Esophagus mucosa (tissue), 1 donor: ENCODE results near the gene CCL17. TPM values are rescaled to one million over a fixed set of nuclear protein-coding genes. Genes with fewer than 3 reads are reported as not detected.
"Not testable (repeated sequence)": the region's sequence is repeated elsewhere in the genome, so short reads cannot be mapped to it uniquely, and the experiment has no call there.

ENCODE experiments used
- ATAC-seq: fragments of 200-7000 bp; cut with Tn5 transposase; one replicate; pipeline ENCODE4 v1.9.1; 2020
- total RNA-seq: library from RNA; stranded (reverse); gene quantifications from one replicate; pipeline ENCODE4 v1.2.4, GENCODE V29; 2023
- donor health status: DM: yes; HTN: yes; CAD: no.

CCL17 gene
- total RNA-seq, 1 donor from 2014 or later = 1.6 TPM

DNA sequence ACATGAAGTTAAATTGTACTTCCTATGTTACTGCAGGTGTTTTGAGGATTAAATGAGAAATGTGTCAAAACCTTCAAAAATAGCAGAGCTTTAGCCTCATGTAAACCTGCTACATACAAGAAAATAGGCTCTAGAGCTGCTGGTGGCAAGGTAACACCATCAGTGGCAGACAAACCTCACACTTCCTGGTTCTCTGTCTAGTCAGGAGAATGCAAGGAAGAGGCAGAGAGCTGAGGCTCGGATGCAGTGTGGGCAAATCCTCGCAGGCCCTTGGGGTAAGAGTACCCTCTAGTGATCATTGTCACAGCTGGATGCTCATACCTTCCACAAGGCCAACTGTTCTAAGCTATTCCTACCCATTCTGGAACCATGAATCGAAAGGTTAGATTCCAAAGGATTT, 28.4 kb downstream of the CCL17 start:
- peak; percentile 54 for ATAC-seq

DNA sequence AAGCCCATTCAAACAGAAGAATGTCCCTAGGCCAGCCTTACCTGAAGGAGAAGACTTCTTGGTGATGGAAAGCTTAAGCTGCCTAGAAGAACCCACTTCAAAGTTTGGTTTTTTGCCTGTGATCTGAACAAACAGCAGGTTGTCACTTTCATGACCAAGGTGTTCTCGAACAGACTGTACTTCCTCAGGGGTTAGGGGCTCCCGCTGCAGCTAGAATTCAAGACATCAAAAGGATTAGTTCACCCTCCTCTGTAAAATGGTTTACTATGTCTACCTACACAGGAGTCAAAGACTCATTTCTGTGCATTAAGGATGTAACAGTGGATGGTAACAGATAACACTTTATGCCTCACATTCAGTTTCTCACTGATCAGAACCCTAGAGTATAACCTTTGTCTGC, 29.4 kb downstream of the CCL17 start:
- ATAC-seq = no peak

DNA sequence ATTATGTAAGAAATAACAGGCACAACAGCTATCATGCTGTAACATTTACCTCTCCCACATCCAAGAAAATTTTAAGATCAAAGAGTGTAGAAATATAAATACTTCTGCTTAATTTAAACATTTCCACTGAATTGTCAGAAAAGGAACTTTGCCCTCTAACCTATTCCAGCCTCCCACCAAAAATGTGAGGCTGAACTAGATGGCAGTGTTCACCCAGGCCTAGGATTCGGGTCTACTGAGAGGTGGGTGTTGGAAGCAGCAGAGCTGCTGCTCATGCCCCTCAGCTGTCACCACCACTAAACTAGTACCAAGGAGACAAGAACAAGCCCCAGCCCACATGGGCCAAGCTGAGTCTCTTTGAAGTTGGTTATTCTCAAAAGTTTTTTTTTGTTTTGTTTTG, 31.3 kb downstream of the CCL17 start:
- ATAC-seq = no peak

DNA sequence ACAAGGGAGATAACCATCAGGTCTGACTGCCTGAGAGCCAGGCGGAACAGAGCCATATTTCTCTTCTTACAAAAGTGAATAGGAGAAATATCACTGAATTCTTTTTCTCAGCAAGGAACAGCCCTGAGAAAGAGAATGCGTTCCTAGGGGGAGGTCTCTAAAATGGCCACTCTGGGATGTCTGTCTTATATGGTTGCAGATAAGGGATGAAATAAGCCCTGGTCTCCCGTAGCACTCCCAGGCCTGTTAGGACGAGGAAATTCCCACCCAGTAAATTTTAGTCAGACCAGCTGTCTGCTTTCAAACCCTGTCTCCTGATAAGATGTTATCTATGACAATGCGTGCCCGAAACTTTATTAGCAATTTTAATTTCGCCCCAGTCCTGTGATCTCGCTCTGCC, 35.4 kb downstream of the CCL17 start:
- not testable (repeated sequence) for ATAC-seq

DNA sequence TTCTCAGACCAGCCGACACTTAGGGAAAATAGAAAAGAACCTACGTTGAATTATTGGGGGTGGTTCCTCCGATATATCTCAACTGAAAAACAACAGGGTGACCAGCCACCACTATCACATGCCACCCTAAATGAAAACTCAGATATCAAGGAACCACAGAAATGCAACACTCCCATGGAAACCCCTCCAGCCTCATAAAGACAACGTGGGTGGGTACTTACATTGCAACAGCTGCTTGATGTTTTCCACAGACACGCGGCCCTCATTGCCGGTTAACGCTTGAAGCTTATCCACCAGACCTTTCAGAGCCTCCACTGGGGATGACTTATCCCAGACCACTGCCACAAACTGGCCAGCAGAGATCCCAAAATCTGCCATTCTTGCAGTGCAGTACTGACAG, 36.0 kb downstream of the CCL17 start:
- ATAC-seq = not testable (repeated sequence)

DNA sequence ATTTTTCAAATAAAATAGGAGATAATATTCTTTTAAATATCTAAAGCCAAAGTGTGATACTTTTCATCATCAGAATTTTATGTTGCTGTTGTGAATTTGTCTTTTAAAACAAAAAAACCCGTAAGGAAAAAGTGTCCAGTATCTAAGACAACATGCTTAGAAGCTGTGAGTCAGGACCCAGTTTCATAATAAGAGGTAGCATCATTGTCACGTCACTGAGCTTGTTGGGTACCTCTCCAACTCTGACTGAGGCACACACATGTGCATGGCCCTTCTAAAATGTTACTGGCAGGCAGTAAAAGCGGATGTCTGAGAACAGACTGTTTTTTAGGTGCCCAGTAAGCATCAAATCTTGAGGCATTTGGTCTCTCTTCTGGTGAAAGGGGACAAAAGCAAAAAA, 40.1 kb downstream of the CCL17 start:
- ATAC-seq = peak; percentile 27

DNA sequence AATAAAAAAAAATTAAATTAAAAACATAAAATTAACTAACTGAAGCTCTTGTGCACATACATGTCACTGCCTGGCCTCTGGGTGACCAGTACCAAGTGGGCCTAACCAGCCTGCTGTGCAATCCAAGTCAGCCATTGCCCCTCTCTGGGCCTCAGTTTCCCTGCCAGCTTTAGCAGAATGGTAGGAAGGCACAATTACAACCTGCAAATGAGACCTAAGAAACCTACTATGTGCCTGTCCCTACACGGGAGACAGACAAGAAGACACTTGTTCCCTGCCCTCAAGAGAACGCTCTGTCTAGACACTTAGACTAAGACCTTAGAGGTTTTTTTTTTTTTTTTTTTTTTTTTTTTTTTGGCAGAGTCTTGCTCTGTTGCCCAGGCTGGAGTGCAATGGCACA, 40.9 kb downstream of the CCL17 start:
- ATAC-seq = no peak

DNA sequence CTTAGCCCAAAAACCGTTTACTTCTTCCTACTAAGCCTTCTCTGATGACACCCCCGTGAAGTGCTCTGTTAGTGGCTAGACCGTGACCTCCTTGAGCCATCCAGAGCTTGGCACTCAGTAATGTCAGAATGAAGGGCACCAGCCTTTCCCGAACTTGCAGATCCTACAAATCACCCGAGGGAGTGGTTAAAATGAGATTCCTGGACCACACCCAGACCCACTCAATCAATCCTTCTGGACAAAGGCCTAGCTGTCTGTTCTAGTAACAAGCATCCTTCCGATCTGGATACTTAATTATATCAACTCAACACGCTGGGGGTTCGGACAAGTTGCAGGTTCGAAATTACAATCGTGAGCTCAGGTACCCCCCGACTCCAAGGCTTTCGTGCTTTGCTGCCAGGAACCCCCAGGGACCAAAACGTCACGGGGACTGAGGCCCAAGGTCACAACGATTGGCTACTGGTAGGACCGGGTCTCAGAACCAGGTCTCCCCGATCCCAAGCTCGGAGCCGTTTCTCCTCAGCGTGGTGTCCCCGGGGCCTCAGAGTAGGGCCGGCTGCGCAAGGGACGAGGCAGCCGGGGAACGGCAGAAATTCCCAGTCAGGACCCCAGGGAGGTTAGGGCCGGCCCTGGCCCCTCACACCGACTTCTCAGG, 42.1 kb downstream of the CCL17 start:
- ATAC-seq = peak; percentile 31

DNA sequence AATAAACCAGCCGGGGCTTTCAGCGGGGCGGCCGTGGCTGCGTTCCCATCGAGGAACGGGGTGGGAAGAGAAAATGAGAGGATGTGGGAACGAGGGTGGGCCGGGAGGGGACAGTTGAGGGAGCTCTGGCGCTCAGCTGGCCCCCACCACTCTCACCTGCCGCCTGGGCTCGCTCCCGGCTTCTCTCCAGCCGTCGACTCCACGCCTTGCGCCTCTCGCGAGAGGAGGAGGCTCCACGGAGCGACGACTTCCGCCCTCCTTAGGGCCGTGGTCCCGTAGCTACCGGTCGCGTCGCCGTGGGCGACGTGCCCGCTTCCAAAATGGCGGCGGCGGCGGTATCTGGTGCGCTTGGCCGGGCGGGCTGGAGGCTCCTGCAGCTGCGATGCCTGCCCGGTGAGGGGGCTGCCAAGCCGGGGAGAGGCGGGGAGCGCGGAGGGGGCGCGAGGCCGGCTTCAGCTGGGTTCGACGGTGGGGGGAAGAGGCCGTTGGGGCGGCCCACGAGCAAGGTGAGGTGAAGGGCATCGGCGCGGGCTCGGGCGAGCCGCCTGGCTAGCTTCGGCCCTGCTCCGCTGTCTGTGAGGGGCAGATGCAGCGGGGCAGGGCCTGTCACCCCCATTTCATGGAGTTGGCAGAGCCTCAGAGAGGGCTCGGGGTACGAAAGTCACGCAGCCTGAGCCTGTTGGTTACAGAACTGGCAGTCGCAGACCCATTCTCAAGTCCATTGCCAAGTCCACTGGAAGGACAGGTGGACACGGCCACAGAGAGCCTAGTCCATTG, 42.8 kb downstream of the CCL17 start, which contains the start of the genes CIAPIN1 and COQ9:
Gene CIAPIN1 (minus strand): TSS at position 200 of the 777 bp plus-strand sequence. CDS start 6,457 bp downstream, outside the sequence.
Gene COQ9 (plus strand): TSS at position 294 of the 777 bp plus-strand sequence. CDS start 27 bp downstream, at position 321.
- ATAC-seq = peak; percentile 99

DNA sequence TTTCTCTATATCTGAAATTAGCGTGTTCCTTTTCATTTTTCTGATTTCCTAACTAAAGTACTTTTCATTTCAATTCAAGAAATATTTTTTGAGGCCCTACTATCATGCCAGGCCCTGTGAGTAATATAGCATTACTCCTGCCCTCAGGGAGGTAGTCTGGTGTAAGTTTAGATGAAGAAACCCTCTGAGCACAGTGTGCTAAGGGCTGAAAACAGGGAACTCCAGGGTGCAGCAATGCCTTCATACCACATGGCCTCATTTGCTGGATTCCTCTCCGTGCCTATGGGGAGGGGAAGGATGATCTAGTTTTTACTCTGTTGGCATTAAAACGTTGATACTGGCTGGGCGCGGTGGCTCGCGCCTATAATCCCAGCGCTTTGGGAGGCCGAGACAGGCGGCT, 47.5 kb downstream of the CCL17 start:
- no peak for ATAC-seq

DNA sequence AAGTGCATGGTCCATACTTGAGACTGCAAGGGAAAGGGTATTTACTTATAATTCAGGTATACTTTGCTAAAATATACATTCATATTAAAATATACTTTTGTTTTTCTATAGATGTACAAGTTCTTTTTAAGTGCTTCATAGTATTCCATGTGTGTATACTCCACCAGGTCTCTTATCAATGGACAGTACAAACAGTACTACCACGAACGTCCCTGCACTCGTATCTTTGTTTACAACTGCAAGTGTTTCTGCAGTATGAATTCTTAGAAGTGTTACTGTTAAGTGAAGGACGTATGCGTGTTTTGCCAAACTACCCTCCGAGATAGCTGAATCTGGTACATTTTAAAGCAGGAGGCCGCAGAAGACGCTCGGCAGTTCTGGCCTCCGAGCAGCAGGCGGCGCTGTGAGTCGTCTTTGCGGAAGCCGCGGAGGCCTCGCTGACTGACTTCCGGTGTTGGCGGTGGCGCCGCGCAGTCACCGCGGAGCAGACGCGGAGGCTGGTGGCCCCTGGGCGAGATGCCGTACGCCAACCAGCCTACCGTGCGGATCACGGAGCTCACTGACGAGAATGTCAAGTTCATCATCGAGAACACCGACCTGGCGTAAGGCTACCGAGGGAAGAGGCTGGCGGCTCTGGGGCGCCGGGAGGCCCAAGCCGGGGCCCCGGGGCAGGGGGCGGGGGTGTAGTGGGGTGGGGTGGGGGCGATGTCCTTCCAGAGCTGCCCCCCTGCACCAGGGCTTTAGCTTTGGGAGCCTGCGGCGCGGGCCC, 57.8 kb downstream of the CCL17 start, which contains the start of gene POLR2C:
Gene POLR2C (plus strand): TSS at position 471 of the 769 bp plus-strand sequence. CDS start 46 bp downstream, at position 517.
- peak; percentile 87 for ATAC-seq

DNA sequence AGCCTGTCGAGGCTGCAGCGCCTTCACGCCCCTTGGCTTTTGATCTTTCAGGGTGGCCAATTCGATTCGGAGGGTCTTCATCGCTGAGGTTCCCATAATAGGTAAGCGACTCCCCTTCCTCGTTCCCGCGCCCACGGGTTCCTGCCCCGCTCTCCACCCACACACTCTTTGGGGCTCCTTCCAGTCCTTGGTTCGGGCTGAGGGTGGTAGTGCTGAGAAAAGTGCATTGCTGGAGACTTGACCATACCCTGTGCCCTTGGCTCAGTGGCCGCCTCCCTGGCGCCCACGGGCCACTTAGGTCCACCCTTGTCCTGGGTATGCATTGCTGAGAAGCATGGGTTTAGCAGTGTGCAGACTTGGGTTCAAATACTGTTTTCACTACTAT, 58.4 kb downstream of the CCL17 start:
- peak; percentile 52 for ATAC-seq

DNA sequence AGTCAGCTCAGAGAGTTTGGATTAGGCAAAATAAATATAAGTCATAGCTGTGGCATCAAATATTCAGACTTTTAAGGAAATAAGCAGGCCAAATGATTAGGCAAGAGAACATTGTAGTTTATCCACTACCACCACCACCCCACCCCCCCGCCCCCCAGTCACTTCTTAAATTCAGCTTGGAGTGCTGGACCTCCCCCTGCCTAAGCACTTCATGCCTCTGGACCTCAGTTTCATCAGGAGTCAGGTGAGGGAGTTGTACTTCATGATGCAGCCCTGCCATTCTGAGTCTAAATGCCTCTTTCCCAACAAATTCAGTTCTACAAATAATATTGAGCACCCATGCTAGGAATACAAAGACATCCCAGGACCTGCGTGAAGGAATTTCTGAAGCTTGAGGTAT, 60.0 kb downstream of the CCL17 start:
- no peak for ATAC-seq

Other genes with a start within 250 kb of the CCL17 start
- gene PSME3IP1, start 218.7 kb upstream of the CCL17 start, total RNA-seq = 63.1 TPM
- 20.4 TPM for gene RSPRY1, start 218.4 kb upstream of the CCL17 start, total RNA-seq
- 43.4 TPM for gene ARL2BP, start 159.5 kb upstream of the CCL17 start, total RNA-seq
- 9.3 TPM for gene PLLP, start 120.1 kb upstream of the CCL17 start, total RNA-seq
- 0.20 TPM for gene CCL22, start 46.0 kb upstream of the CCL17 start, total RNA-seq
- gene CX3CL1, start 32.3 kb upstream of the CCL17 start, total RNA-seq = 3.7 TPM
- 52.4 TPM for gene CIAPIN1, start 42.6 kb downstream of the CCL17 start, total RNA-seq
- gene COQ9, start 42.7 kb downstream of the CCL17 start, total RNA-seq = 44.6 TPM
- 32.0 TPM for gene POLR2C, start 57.9 kb downstream of the CCL17 start, total RNA-seq
- 25.0 TPM for gene DOK4, start 81.7 kb downstream of the CCL17 start, total RNA-seq
- 1.4 TPM for gene CCDC102A, start 131.8 kb downstream of the CCL17 start, total RNA-seq
- 0.44 TPM for gene ADGRG5, start 137.9 kb downstream of the CCL17 start, total RNA-seq
- gene ADGRG1, start 223.9 kb downstream of the CCL17 start, total RNA-seq = 93.7 TPM